GM12878 (cell line): Measurements from ENCODE around the gene POLD2. TPM values are rescaled to one million over a fixed set of nuclear protein-coding genes. Genes with fewer than 3 reads are reported as not detected.

Source experiments
- ATAC-seq: fragments of 200-7000 bp; cut with Tn5 transposase; 3 replicates; pipeline ENCODE4 v1.9.1; 2020; ENCODE audit warnings: mild to moderate bottlenecking, moderate library complexity
- BruUV-seq: library from RNA; stranded (reverse); fragments of 400-500 nt; replicated peaks from 2 replicates; lab custom pipeline; 2021; lab: Mats Ljungman, UMichigan
- CTCF ChIA-PET: fragments of 300-600 bp; sonication (Branson Sonifier 250); formaldehyde crosslinking; extraction: SDS; loops from one replicate; lab custom pipeline; 2021; ENCODE audit warnings: inconsistent platforms; lab: Yijun Ruan, JAX
- POLR2A ChIA-PET: fragments of 350-600 bp; formaldehyde crosslinking; extraction: SDS; loops from one replicate; lab custom pipeline; 2021; ENCODE audit warnings: inconsistent platforms; lab: Charles Lee
- RAD21 ChIA-PET: fragments of 300-600 bp; sonication (Branson Sonifier 250); formaldehyde crosslinking; loops from one replicate; lab custom pipeline; 2023; ENCODE audit warnings: antibody characterized with exemption; ENCODE audit not compliant: unreplicated experiment; lab: Charles Lee
- SMC1A ChIA-PET: fragments of 300-600 bp; sonication (Branson Sonifier 250); formaldehyde crosslinking; loops from one replicate; lab custom pipeline; 2023; ENCODE audit not compliant: unreplicated experiment, uncharacterized antibody; lab: Charles Lee
- DNase-seq: peaks from one replicate; pipeline ENCODE4 v3.0.0-alpha.2; 2011; ENCODE audit warnings: low read depth, low spot score
- FAIRE-seq: peaks from 3 replicates; lab custom pipeline; 2011; peaks lifted over from hg19 to GRCh38; lab: Jason Lieb, UNC
- H2AFZ ChIP-seq: 2 replicates; pipeline ENCODE4 v1.6.0; 2011; ENCODE audit warnings: low read depth, low read length, control low read depth; ENCODE audit not compliant: control insufficient read depth
- H3K27ac ChIP-seq: 2 replicates; pipeline ENCODE4 v1.5.1; 2011; ENCODE audit warnings: control low read depth; ENCODE audit not compliant: control insufficient read depth, insufficient read depth
- H3K27me3 ChIP-seq, 2 experiments: replicated peaks in 1 of 2; 2 replicates each; pipeline versions ENCODE4 v1.6.0 to v1.6.1; 2011; ENCODE audit warnings: low read length in 1 of 2; ENCODE audit not compliant: control insufficient read depth in 2 of 2, insufficient read depth in 2 of 2
- H3K36me3 ChIP-seq, 2 experiments: 2 replicates each; pipeline ENCODE4 v1.5.1; 2011; ENCODE audit warnings: low read length in 1 of 2; ENCODE audit not compliant: control insufficient read depth in 2 of 2, insufficient read depth in 2 of 2
- H3K4me1 ChIP-seq: 2 replicates; pipeline ENCODE4 v1.6.1; 2011; ENCODE audit warnings: mild to moderate bottlenecking, low read length, moderate library complexity, mixed read lengths; ENCODE audit not compliant: control insufficient read depth, insufficient read depth
- H3K4me2 ChIP-seq: 2 replicates; pipeline ENCODE4 v1.6.0; 2011; ENCODE audit warnings: control low read depth; ENCODE audit not compliant: control insufficient read depth, insufficient read depth
- H3K4me3 ChIP-seq: fragments of 200-600 bp; sonication (generic); 2 replicates; pipeline ENCODE4 v1.5.1; 2016
- H3K79me2 ChIP-seq: 2 replicates; pipeline ENCODE4 v1.6.0; 2011; ENCODE audit warnings: low read length; ENCODE audit not compliant: control insufficient read depth, insufficient read depth
- H3K9ac ChIP-seq: 2 replicates; pipeline ENCODE4 v1.8.0; 2011; ENCODE audit warnings: low read length, control low read depth, mixed read lengths; ENCODE audit not compliant: control insufficient read depth, insufficient read depth
- H3K9me3 ChIP-seq: replicated peaks from 3 replicates; pipeline ENCODE4 v1.5.1; 2011; ENCODE audit warnings: mild to moderate bottlenecking, low read length; ENCODE audit not compliant: control insufficient read depth, insufficient read depth
- H4K20me1 ChIP-seq: 2 replicates; pipeline ENCODE4 v1.6.0; 2011; ENCODE audit not compliant: control insufficient read depth, insufficient read depth
- IKZF2 ChIP-seq, 2 experiments: fragments of 450-650 bp; IDR thresholded peaks; 2 replicates each; pipeline ENCODE4 v1.6.1; 2017; ENCODE audit warnings: mild to moderate bottlenecking in 2 of 2, moderate library complexity in 2 of 2
- NFIC ChIP-seq: IDR thresholded peaks from 2 replicates; pipeline ENCODE4 v1.6.1; 2012; ENCODE audit warnings: low read depth, mild to moderate bottlenecking, inconsistent platforms, low read length, moderate library complexity
- REST ChIP-seq: IDR thresholded peaks from 2 replicates; pipeline ENCODE4 v1.6.1; 2012; ENCODE audit warnings: mild to moderate bottlenecking, low read depth, low read length
- SKIL ChIP-seq: fragments of 450-650 bp; IDR thresholded peaks from 2 replicates; pipeline ENCODE4 v1.6.1; 2017; ENCODE audit warnings: mild to moderate bottlenecking, low read depth, inconsistent platforms; ENCODE audit not compliant: poor library complexity, severe bottlenecking
- YY1 ChIP-seq: IDR thresholded peaks from 2 replicates; pipeline ENCODE4 v1.6.1; 2011; ENCODE audit warnings: low read depth, mild to moderate bottlenecking, low read length
- WGBS: methylation state at CpG from one replicate; pipeline ENCODE4 v1.1.6; 2016; ENCODE audit warnings: low lambda C conversion rate; ENCODE audit not compliant: insufficient replicate concordance, insufficient coverage; ENCODE audit errors: missing lambda C conversion rate; 5-methylcytosine and 5-hydroxymethylcytosine counted together
- in situ Hi-C: fragments of 300-500 bp; cut with MboI; formaldehyde crosslinking; loops from 9 replicates; pipeline ENCODE4 v1.14.3; 2018; ENCODE audit warnings: mixed read lengths
- intact Hi-C: fragments of 100-400 bp; cut with micrococcal nuclease; formaldehyde crosslinking; loops from one replicate; pipeline ENCODE4 v1.14.2; 2022; ENCODE audit not compliant: unreplicated experiment
- polyA plus RNA-seq, 11 experiments: library from polyadenylated mRNA; depleted of rRNA in 4 of 11; unstranded in 6 of 11; stranded (reverse) in 5 of 11; fragments of >200 nt; fragmentation: Nextera tagmentation in 4 of 11; fragmentation: Illumina TruSeq in 1 of 11; extraction: Ambion mirVana in 4 of 11; extraction: Trizol in 1 of 11; gene quantifications; 1 replicate in 1 of 11; 2 replicates in 10 of 11; pipeline versions ENCODE4 v1.2.1 to v1.2.3, GENCODE V29; 2011 to 2016; ENCODE audit warnings: inconsistent platforms in 2 of 11, missing spikeins in 2 of 11, low read depth in 1 of 11
- total RNA-seq, 4 experiments: library from RNA; depleted of rRNA in 3 of 4; stranded (reverse); fragments of >200 nt in 3 of 4; fragmentation: Illumina TruSeq in 1 of 4; extraction: Trizol in 1 of 4; gene quantifications; 2 replicates each; pipeline versions ENCODE4 v1.2.1 to v1.2.3, GENCODE V29; 2013 to 2021
- TF ChIP-seq, protein P1 (sequence below): IDR thresholded peaks from 2 replicates; pipeline ENCODE4 v1.6.1; 2011; ENCODE audit warnings: mild to moderate bottlenecking, low read depth, low read length, moderate library complexity; ENCODE audit not compliant: insufficient replicate concordance

Gene POLD2
- total and polyA plus RNA-seq, 10 of the 15 experiments (the other 5 are each of a cell fraction or from before 2014, with no cell fraction given) = 19.1 to 287 (median 169) TPM

DNA sequence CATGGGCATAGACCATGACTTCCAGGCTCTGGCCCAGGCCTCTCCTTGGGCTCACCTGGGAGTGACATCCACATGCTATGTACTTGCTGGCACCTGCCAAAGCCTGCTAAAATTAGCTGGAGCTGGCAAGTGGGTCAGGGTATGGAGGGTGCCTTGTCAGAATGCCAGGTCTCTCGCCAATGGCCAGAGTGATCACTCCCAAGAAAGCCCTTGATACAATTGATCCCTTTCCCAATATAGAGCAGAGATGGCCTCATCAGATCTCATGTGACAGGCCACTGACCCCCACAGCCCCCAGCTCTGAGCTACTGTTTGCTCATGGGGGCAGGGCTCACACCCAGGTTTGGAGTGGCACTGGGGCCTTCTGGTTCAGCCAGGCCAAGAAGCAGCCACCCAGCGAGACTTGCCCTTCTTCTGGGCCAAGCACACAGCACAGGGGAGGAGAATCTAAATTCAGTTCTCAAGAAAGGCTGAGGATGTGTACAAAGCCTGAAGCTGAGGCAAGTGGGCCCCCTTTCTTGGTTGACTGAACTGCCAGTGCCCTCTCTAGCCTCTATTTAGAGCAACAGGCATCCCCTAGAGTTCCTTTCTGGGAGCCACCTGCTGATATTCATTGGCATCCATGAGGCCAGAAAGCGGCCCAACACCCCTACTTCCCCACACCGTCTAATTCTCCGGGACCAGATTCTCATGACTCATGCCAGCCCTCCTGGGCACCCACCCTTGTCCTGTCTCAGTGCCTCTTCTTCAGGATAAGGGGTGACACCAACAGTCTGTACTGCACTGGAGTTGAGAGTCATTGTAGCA is 36.7 kb upstream of the POLD2 start (continued):
- no peak for TF ChIP-seq REST

DNA sequence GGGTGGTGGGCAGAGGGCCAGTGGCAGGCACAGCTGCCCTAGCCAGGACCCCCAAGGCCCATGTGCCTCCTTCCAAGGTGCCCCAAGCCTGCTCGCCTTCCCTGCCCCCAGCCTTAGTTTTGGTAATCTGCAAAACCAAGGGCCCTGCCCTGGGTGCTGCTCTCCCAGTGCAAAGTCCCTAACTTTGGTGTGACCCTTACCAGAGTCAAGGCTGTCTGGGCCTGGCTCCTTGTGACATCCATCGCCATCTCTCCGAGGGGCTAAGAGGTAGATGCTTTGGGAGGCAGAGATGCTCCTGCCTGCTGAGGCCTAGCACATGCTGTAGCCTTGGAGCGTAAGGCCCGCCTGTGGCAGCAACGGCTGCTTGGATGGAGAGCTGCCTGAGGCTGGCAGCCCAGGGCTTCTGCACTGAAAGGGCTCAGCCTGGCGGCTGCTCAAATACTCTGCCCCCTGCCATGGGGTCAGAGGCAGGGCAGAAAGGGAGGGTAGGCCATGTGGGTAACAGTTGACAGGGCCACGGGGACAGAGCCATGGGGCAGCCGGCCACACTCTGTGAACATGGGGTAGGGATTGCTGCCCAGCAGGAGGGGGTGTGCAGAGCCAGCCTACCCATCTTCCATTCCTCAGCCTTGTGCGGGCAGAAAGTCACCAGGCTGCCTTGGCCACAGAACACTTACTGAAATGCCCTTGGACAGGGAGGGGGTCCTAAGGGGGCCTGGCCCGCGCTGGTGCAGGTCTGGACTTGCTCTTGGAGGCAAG is 35.7 kb upstream of the POLD2 start:
- no peaks in the 10 kb centered on the region for H3K4me1 ChIP-seq
- ChIA-PET CTCF (no interaction called here), POLR2A (no interaction called here), RAD21 (no interaction called here), SMC1A (no interaction called here)
- no peaks in the 10 kb centered on the region for H3K36me3 ChIP-seq
- WGBS = 43% methylated on average over 12 of the region's 12 CpGs
- DNase-seq = no peak
- FAIRE-seq = no peak
- no peak overlapping the region for H2AFZ ChIP-seq
- no peak overlapping the region for H3K4me3 ChIP-seq
- no peaks in the 10 kb centered on the region for H3K79me2 ChIP-seq
- in situ Hi-C loops (no loop called here), intact Hi-C loops (no loop called here)
- H4K20me1 ChIP-seq = no peaks in the 10 kb centered on the region
- no peak overlapping the region for H3K27ac ChIP-seq
- H3K9ac ChIP-seq = no peak overlapping the region
- no peak overlapping the region for H3K4me2 ChIP-seq
- no TSS peak for BruUV-seq
- no peaks in the 10 kb centered on the region for H3K9me3 ChIP-seq
- no peaks in the 10 kb centered on the region; a peak in 2 of 4 replicates for H3K27me3 ChIP-seq
- TF ChIP-seq SKIL (no peak), NFIC (no peak), YY1 (no peak), IKZF2 (IDR thresholded peaks at IDR 0.05) (no peak)
- TF ChIP-seq, protein P1, sequence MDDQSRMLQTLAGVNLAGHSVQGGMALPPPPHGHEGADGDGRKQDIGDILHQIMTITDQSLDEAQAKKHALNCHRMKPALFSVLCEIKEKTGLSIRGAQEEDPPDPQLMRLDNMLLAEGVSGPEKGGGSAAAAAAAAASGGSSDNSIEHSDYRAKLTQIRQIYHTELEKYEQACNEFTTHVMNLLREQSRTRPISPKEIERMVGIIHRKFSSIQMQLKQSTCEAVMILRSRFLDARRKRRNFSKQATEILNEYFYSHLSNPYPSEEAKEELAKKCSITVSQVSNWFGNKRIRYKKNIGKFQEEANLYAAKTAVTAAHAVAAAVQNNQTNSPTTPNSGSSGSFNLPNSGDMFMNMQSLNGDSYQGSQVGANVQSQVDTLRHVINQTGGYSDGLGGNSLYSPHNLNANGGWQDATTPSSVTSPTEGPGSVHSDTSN = no peak
- no peak for ATAC-seq
